Lower lobe of right lung (tissue), 2 donors: Measurements from ENCODE around the gene ALPG. TPM values are rescaled to one million over a fixed set of nuclear protein-coding genes. Genes with fewer than 3 reads are reported as not detected.
A peak's percentile ranks its signal among the peaks of the same experiment; 100 is the strongest.
"Not testable (repeated sequence)": the region's sequence is repeated elsewhere in the genome, so short reads cannot be mapped to it uniquely, and the experiment has no call there.

ENCODE experiments used
- ATAC-seq, 2 donors: fragments of 200-7000 bp; cut with Tn5 transposase; one replicate each; pipeline ENCODE4 v1.9.1; 2020 to 2022; ENCODE audit warnings: mild to moderate bottlenecking in 2 of 2, moderate library complexity in 2 of 2
- DNase-seq: peaks from one replicate; pipeline ENCODE4 v3.0.0-alpha.2; 2020
- H3K27ac ChIP-seq: fragments of 200-600 bp; one replicate; pipeline ENCODE4 v1.8.0; 2022
- H3K27me3 ChIP-seq: fragments of 200-600 bp; one replicate; pipeline ENCODE4 v1.8.0; 2022; ENCODE audit warnings: low read depth
- H3K36me3 ChIP-seq: fragments of 200-600 bp; one replicate; pipeline ENCODE4 v1.8.0; 2022; ENCODE audit warnings: mild to moderate bottlenecking
- H3K4me1 ChIP-seq: fragments of 200-600 bp; one replicate; pipeline ENCODE4 v1.8.0; 2022
- H3K4me3 ChIP-seq: fragments of 200-600 bp; one replicate; pipeline ENCODE4 v1.8.0; 2022; ENCODE audit warnings: mild to moderate bottlenecking
- H3K9me3 ChIP-seq: fragments of 200-600 bp; one replicate; pipeline ENCODE4 v1.8.0; 2022
- CTCF ChIP-seq: fragments of 200-600 bp; IDR thresholded peaks from one replicate; pipeline ENCODE4 v1.8.0; 2022; ENCODE audit warnings: antibody characterized with exemption, mild to moderate bottlenecking
- intact Hi-C: fragments of 100-400 bp; cut with DNase I; formaldehyde crosslinking; loops from one replicate; pipeline ENCODE4 v1.11.0; 2022
- total RNA-seq: library from RNA; stranded (reverse); fragmentation: NEBNext Ultra II Directional; extraction: Animal tissue kit (Norgen Biotek cat#: 25700); gene quantifications from one replicate; pipeline ENCODE4 v1.2.1, GENCODE V29; 2021
- donor health status: DM: no; HTN: yes; CAD: no; lungs with severe emphysema.

The ALPG gene
- total RNA-seq, 1 donor from 2014 or later = 0.53 TPM

GRCh38 chr2:232376260-232376659 is 30.4 kb upstream of the ALPG start:
- TF ChIP-seq CTCF = no peak
- DNase-seq (peak; percentile 11), ATAC-seq (no peak)
- Histone ChIP-seq H3K4me1 (no peaks in the 10 kb centered on the region), H3K27ac (no peak overlapping the region), H3K4me3 (no peak overlapping the region), H3K27me3 (peaks cover 1% of the 10 kb centered on the region), H3K36me3 (no peaks in the 10 kb centered on the region), H3K9me3 (no peaks in the 10 kb centered on the region)
- intact Hi-C loops = no loop called here

- ATAC-seq = no peak
These were observed 29.9 kb upstream of the ALPG start for GRCh38 chr2:232376713-232377112.

GRCh38 chr2:232377319-232377718 is 29.3 kb upstream of the ALPG start:
- H3K27ac ChIP-seq = no peak overlapping the region
- H3K27me3 ChIP-seq = peaks cover 11% of the 10 kb centered on the region
- H3K9me3 ChIP-seq = no peaks in the 10 kb centered on the region
- TF ChIP-seq CTCF = no peak
- DNase-seq (peak; percentile 13), ATAC-seq (no peak)
- intact Hi-C loops = no loop called here
- H3K36me3 ChIP-seq = no peaks in the 10 kb centered on the region
- no peaks in the 10 kb centered on the region for H3K4me1 ChIP-seq
- H3K4me3 ChIP-seq = no peak overlapping the region

More at GRCh38 chr2:232376713-232377112, 29.9 kb upstream of the ALPG start:
- Histone ChIP-seq H3K4me3 (no peak overlapping the region), H3K36me3 (no peaks in the 10 kb centered on the region), H3K27ac (no peak overlapping the region), H3K4me1 (no peaks in the 10 kb centered on the region), H3K9me3 (no peaks in the 10 kb centered on the region), H3K27me3 (peaks cover 6% of the 10 kb centered on the region)
- intact Hi-C loops = no loop called here
- DNase-seq = peak; percentile 31
- TF ChIP-seq CTCF = no peak

- intact Hi-C loops = no loop called here
- no peak overlapping the region for H3K4me3 ChIP-seq
- H3K27me3 ChIP-seq = peaks cover 11% of the 10 kb centered on the region
- H3K27ac ChIP-seq = no peak overlapping the region
- peak; percentile 50 for DNase-seq
- H3K36me3 ChIP-seq = no peaks in the 10 kb centered on the region
- no peak for TF ChIP-seq CTCF
- no peaks in the 10 kb centered on the region for H3K9me3 ChIP-seq
- H3K4me1 ChIP-seq = no peaks in the 10 kb centered on the region
- ATAC-seq = peak; percentile 30 to 58
These were observed 28.6 kb upstream of the ALPG start for GRCh38 chr2:232377841-232378734.

- intact Hi-C loops = not testable (repeated sequence)
These were observed 27.9 kb upstream of the ALPG start, which contains the start of gene ALPP for GRCh38 chr2:232378735-232379151. TSS of gene ALPP (plus strand) at chr2:232378751. CDS start at chr2:232378803, 52 bp downstream.

GRCh38 chr2:232379610-232380590 is 26.7 kb upstream of the ALPG start:
- H3K4me3 ChIP-seq, H3K4me1 ChIP-seq, H3K36me3 ChIP-seq, ATAC-seq, intact Hi-C loops, H3K9me3 ChIP-seq, H3K27ac ChIP-seq: not testable (repeated sequence)
- DNase-seq = peak; percentile 32
- peaks cover 16% of the 10 kb centered on the region for H3K27me3 ChIP-seq

More at GRCh38 chr2:232378735-232379151, 27.9 kb upstream of the ALPG start, which contains the start of gene ALPP:
- not testable (repeated sequence) for DNase-seq, H3K9me3 ChIP-seq, ATAC-seq, H3K27ac ChIP-seq, H3K36me3 ChIP-seq, H3K4me1 ChIP-seq, H3K4me3 ChIP-seq
- peaks cover 11% of the 10 kb centered on the region for H3K27me3 ChIP-seq

GRCh38 chr2:232381204-232382031 is 25.2 kb upstream of the ALPG start:
- peak in 1 of 2 donors; percentile 22 for ATAC-seq
- H3K36me3 ChIP-seq, H3K4me3 ChIP-seq, H3K27ac ChIP-seq, intact Hi-C loops, H3K4me1 ChIP-seq, H3K9me3 ChIP-seq: not testable (repeated sequence)
- peak; percentile 42 for DNase-seq
- H3K27me3 ChIP-seq = peaks cover 29% of the 10 kb centered on the region
